ENCODE measurements around the gene DOCK11.
"Not testable (repeated sequence)": the region's sequence is repeated elsewhere in the genome, so short reads cannot be mapped to it uniquely, and the experiment has no call there.

DOCK11 gene

GRCh38 chrX:118495061-118495921 is at the start of gene DOCK11:
DOCK11 (plus strand) TSS chrX:118495815; CDS start chrX:118495972, 157 bp downstream.
- DNase-seq = peak; percentile 53

DNA sequence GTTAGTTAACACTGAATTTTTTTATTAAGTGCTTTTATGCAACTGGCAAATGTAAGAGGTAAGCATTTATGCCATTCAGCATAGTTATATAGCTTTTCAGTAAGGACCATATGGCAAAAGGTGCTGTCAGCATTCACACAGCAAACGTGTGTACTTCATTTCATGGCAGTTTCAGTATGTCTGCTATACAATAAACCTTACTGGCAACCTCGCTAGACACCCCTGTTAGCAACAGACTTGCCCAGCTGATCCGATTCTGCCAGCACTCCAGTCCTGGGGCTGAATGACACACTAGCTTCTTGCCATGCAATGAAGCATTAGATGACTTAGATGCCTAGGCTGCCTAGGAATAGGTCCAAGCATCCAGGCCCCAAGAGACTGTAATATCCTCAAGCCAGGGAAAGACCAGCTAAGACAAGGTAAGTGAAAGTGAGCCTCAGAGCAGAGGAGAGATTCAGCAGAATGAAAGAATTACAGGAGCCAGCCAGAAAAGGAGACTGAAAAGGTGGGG is 47.3 kb upstream of the DOCK11 start:
- DNase-seq = no peak

DNA sequence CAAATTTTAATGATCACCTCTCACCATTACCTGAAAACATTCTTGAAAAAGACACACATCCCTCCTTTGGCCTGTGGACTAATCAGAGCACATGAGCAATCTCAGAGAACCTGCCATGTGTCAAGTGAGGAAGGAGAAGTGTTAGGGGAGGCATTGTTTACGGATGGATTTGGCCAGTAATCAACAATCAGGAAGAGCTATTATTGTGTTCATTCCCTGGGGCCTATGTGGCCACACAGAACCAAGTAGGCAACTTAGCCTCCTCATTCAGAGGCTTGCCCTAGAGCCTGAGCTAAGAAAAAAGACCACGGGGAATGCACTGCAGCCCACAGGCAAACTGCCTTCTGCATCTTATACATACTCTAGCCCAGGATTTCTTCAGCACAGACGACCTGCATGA is 40.6 kb upstream of the DOCK11 start:
- DNase-seq = no peak

- DNase-seq = peak; percentile 11
These were observed 36.1 kb upstream of the DOCK11 start for GRCh38 chrX:118459494-118459893.

DNA sequence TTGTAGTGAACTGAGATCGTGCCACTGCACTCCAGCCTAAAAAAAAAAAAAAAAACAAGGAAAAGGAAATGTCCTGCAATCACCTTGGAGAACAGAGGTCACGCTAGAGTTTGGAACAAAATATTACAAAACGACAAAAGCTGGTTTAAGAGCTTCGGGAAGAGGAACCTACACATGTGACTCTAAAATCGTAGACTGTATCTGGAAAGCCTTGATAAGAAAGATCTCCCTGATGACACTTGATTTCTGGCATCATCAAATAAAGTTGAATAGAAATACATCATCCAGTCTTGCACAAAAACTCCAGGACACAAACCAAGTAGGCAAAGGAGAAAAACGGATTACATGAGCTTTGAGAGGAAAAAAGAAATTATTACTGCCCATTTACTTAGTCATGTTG is 31.1 kb upstream of the DOCK11 start:
- DNase-seq = no peak

- no peak for DNase-seq
These were observed 27.5 kb upstream of the DOCK11 start for GRCh38 chrX:118468122-118468521.

GRCh38 chrX:118470721-118471347 is 24.8 kb upstream of the DOCK11 start:
- not testable (repeated sequence) for DNase-seq

DNA sequence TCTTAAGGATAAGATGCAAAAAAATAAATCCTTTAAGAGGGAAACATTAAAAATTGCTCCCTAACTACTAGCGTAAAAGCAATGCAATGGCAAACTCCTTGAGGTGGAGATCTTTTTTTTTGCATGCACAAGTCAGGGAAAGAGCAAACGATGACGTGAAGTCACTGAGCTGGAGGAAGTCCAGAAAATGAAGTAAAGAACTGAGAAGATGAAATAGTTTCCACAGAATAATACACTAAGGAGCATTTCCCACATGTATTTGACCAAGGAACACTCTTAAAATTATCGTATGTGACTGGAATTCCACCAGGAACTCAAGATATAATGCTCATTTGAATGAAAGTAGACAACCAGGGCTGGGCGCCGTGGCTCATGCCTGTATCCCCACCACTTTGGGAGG is 21.0 kb upstream of the DOCK11 start:
- no peak for DNase-seq

DNA sequence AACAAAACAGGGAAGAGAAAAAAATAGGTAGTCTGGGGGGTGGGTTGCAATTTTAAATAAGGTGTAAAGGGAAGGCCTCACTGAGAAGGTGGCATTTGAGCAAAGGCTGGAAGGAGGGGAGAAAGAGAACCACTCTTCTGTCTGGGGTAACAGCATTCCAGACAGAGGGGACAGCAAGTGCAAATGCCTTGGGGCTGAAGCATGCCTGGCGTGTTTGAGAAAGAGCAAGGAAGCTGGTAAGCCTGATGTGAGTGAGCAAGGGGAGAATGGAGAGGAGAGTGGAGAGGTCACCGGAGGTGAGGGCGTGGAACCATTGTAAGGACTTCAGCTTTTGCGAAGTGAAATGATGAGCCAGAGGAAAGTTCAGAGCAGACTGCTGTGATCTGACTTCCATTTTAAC is 19.7 kb upstream of the DOCK11 start:
- DNase-seq = no peak

GRCh38 chrX:118480172-118480571 is 15.4 kb upstream of the DOCK11 start:
- no peak for DNase-seq

GRCh38 chrX:118482384-118482783 is 13.2 kb upstream of the DOCK11 start:
- DNase-seq = not testable (repeated sequence)

DNA sequence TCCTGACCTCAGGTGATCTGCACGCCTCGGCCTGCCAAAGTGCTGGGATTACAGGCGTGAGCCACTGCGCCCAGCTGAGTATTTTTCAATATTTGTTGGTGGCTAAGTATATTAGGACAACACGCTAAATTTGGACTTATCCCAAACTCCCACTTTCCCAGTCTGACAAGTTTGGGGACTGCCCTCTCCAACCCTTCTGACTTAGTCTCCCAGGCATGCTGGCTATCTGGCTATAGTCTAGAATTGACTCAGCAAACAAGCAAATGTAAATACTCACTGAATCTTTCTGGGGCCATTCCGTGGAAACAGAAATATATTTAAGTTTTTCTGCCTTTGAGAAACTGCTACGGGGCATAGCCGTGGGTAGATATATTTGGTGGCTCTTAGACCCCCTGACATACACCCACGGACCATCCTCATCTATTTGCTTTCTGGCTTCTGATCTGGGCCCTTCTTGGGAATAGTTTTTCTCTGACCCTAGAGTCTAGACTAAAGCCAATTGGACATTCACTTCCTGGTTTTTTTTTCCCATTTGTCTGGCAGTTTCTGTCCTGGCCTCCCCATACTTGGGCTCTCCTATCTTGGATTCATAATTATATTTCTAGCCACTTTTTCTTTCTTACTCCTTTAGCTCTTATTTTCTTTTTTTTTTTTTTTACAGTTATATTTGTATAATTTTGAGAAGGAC is 11.3 kb upstream of the DOCK11 start:
- DNase-seq = no peak

DNA sequence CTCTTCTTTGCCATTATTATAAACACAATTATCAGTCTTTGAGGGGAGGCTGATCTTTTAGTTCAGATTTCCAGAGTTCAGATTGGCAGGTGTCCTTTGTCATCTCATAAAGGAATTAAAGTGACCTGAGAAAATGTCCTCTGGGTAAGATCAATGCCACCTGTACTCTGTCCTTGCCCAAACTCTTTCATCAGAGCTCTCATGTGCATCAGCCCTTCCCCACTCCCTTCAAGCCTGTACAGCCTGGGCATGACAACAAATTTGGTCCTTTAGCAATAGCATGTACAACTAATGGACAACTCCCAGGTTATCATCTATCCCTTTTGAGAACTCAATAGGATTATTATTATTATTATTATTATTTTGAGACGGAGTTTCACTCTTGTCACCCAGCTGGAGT is 8.9 kb upstream of the DOCK11 start:
- not testable (repeated sequence) for DNase-seq

GRCh38 chrX:118493016-118493415 is 2.6 kb upstream of the DOCK11 start:
- no peak for DNase-seq

- no peak for DNase-seq
These were observed 1.8 kb upstream of the DOCK11 start for GRCh38 chrX:118493653-118494297.

GRCh38 chrX:118495958-118496762 is 545 bp downstream of the DOCK11 start:
- peak; percentile 10 for DNase-seq

GRCh38 chrX:118496763-118497079 is 1.1 kb downstream of the DOCK11 start:
- no peak for DNase-seq

DNA sequence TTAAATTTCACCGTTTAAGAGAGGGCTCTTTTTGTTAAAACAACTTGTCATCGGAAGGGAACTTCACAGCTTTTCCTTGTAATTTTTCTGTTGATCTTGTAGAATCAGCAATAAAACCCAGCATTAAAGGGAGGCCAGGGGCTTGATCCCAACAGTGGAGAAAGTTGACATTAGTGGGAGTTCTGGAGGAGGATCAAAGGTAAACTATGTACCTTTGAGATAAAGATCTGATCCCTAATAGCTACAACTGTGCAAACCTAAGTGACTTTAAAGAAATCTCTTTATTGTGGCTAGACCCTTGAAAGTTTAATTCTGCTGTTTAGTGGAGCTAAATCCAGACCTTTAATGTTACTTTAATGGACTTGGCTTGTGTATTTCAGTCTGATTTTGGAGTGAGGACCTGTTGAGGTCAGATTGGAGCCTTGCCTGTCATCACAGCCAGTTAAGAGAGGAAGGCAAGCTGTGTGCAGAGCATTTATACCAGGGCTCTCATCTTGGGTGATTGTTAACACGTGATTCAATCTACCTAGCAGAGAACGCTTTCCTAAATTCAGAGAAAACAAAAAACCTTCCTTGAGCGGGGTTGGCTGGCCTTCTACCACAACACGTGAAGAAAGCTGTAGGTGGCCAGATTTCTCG is 1.7 kb downstream of the DOCK11 start:
- DNase-seq = peak; percentile 3

DNA sequence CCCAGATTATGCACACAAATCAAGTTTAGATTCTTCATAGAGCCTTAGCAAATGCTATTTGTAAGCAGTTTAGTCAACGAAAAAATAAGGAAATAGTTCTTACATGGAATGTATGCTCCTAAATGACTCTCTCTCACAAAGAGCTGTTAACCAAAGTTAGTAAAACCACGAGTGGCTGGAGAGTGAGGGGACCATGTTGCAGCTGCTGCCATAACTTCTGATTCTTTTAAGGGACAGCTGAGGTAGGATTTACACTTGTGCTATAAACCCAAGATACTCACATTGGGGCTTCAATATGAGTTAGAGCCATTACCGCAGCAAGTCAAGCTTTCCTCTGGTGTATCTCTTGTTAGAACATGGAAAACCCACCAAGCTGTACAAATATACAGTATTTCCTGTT is 2.7 kb downstream of the DOCK11 start:
- no peak for DNase-seq

GRCh38 chrX:118498755-118499154 is 3.1 kb downstream of the DOCK11 start:
- DNase-seq = no peak

- DNase-seq = no peak
These were observed 3.7 kb downstream of the DOCK11 start for GRCh38 chrX:118499295-118499694.

All from NCI-H1105 treated with DMSO at 0.1 percent for 48 hours (cell line).